ENCODE results near the gene BRICD5.

- TF ChIP-seq, protein P1, sequence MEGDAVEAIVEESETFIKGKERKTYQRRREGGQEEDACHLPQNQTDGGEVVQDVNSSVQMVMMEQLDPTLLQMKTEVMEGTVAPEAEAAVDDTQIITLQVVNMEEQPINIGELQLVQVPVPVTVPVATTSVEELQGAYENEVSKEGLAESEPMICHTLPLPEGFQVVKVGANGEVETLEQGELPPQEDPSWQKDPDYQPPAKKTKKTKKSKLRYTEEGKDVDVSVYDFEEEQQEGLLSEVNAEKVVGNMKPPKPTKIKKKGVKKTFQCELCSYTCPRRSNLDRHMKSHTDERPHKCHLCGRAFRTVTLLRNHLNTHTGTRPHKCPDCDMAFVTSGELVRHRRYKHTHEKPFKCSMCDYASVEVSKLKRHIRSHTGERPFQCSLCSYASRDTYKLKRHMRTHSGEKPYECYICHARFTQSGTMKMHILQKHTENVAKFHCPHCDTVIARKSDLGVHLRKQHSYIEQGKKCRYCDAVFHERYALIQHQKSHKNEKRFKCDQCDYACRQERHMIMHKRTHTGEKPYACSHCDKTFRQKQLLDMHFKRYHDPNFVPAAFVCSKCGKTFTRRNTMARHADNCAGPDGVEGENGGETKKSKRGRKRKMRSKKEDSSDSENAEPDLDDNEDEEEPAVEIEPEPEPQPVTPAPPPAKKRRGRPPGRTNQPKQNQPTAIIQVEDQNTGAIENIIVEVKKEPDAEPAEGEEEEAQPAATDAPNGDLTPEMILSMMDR (IDR thresholded peaks at IDR 0.05): no peak
- no peak for TF ChIP-seq POLR2A (IDR thresholded peaks at IDR 0.05)
Measured at GRCh38 chr16:2187212-2187611, 23.5 kb downstream of the BRICD5 start.

Data from thyroid gland (tissue), 4 donors.